Activated CD8-positive, alpha-beta memory T cell treated with anti-CD3 and anti-CD28 coated beads for 36 hours (primary cell): ENCODE measurements around the gene ADGRV1. TPM values are rescaled to one million over a fixed set of nuclear protein-coding genes. Genes with fewer than 3 reads are reported as not detected.

Source experiments
- total RNA-seq, 2 experiments: library from RNA; stranded (reverse); gene quantifications; one replicate each; pipeline ENCODE4 v1.2.3, GENCODE V29; 2021

ADGRV1 gene
- total RNA-seq, 2 experiments from 2014 or later = 0.34 TPM; not detected in 1

Other genes with a start within 250 kb of the ADGRV1 start
- gene CETN3, start 149.0 kb upstream of the ADGRV1 start, total RNA-seq = 10 to 100 TPM; 48.0 to 48.6 TPM
- 1 to 10 TPM; 5.5 to 6.0 TPM for gene MBLAC2, start 84.0 kb upstream of the ADGRV1 start, total RNA-seq
- 10 to 100 TPM; 20.4 to 21.9 TPM for gene POLR3G, start 83.9 kb upstream of the ADGRV1 start, total RNA-seq
- gene LYSMD3, start 29.2 kb upstream of the ADGRV1 start, total RNA-seq = 10 to 100 TPM; 13.0 to 17.2 TPM